ENCODE results near the gene BANF2. TPM values are rescaled to one million over a fixed set of nuclear protein-coding genes. Genes with fewer than 3 reads are reported as not detected.

The BANF2 gene
- total and polyA plus RNA-seq, 2 of the 8 experiments (the other 6 are each of a cell fraction or from before 2014, with no cell fraction given), result not detected

GRCh38 chr20:17716331-17716730 lies 16.6 kb downstream of the BANF2 start:
- Histone ChIP-seq H3K4me1 (replicated peaks in 1 of 4; ENCODE audit: control insufficient read depth in 3 of 4, insufficient read depth in 4 of 4, low read length in 3 of 4) (peaks cover 0 to 3% (median 0%) of the 10 kb centered on the region in 4 experiments; a peak in 1 of 7 replicates), H4K91ac (replicated peaks; ENCODE audit: insufficient read length, low read length) (no peak overlapping the region), H4K5ac (ENCODE audit: insufficient read length, low read depth, low read length) (no peak overlapping the region), H2BK5ac (ENCODE audit: low read depth, low read length) (no peak overlapping the region), H3K9ac (replicated peaks in 1 of 4; ENCODE audit: extremely low read depth in 1 of 4, low read depth in 3 of 4, low read length in 3 of 4) (no peak overlapping the region), H2BK120ac (replicated peaks; ENCODE audit: low read depth, low read length) (no peak overlapping the region), H2BK12ac (ENCODE audit: low read depth, low read length) (no peak overlapping the region), H3K4ac (replicated peaks; ENCODE audit: insufficient read length, low read depth, low read length) (no peak overlapping the region), H4K20me1 (replicated peaks in 1 of 2; ENCODE audit: control insufficient read depth in 1 of 2, insufficient read depth in 2 of 2, low read length in 2 of 2) (no peaks in the 10 kb centered on the region), H3K18ac (ENCODE audit: extremely low read depth, low read length) (no peak overlapping the region), H3K79me1 (ENCODE audit: low read depth, low read length) (no peaks in the 10 kb centered on the region), H2AK5ac (ENCODE audit: low read depth, low read length) (no peak overlapping the region), H2AFZ (ENCODE audit: low read length) (no peak overlapping the region), H3K27me3 (replicated peaks in 1 of 4; ENCODE audit: control insufficient read depth in 3 of 4, extremely low read depth in 1 of 4, insufficient read depth in 3 of 4, low read length in 3 of 4) (no peaks in the 10 kb centered on the region), H4K8ac (ENCODE audit: extremely low read depth, insufficient read depth, low read length) (no peak overlapping the region), H3K4me2 (ENCODE audit: insufficient read depth in 1 of 2, low read depth in 2 of 2, low read length in 2 of 2) (no peak overlapping the region), H2BK15ac (ENCODE audit: low read length) (no peak overlapping the region), H3K9me3 (ENCODE audit: insufficient read depth in 2 of 2, low read depth in 1 of 2, low read length in 1 of 2) (no peaks in the 10 kb centered on the region), H3K23me2 (ENCODE audit: low read depth, low read length) (no peaks in the 10 kb centered on the region), H3K4me3 (ENCODE audit: extremely low read depth in 1 of 4, insufficient read depth in 2 of 4, low read depth in 3 of 4, low read length in 4 of 4) (no peak overlapping the region), H3K36me3 (ENCODE audit: control insufficient read depth in 2 of 4, insufficient read depth in 4 of 4, low read length in 3 of 4) (no peaks in the 10 kb centered on the region), H3K79me2 (ENCODE audit: control insufficient read depth in 1 of 2, insufficient read depth in 2 of 2, low read length in 2 of 2) (no peaks in the 10 kb centered on the region), H3K23ac (ENCODE audit: insufficient read length) (no peak overlapping the region), H3K14ac (ENCODE audit: insufficient read length) (no peak overlapping the region), H3K27ac (ENCODE audit: low read depth, low read length) (no peak overlapping the region), H2BK20ac (ENCODE audit: low read length) (no peak overlapping the region), H3K56ac (replicated peaks; ENCODE audit: insufficient read length, low read depth, low read length) (no peak overlapping the region)
- ChIA-PET CTCF (ENCODE audit: partially characterized antibody) (interaction anchor here (0.9 to 1.3 kb wide), 4 partner anchors 11 to 187 kb away, joined by 3 read pairs; no protein-coding TSS in a partner anchor), POLR2A (ENCODE audit: partially characterized antibody) (no interaction called here)
- 81% methylated on average over 7 of the region's 7 CpGs; no CpG with 5 or more reads in 1 of the 2 experiments for WGBS, 2 experiments (ENCODE audit: extremely low coverage in 1 of 2, insufficient coverage in 1 of 2, insufficient read length in 1 of 2, insufficient replicate concordance in 2 of 2, low coverage in 1 of 2, low lambda C conversion rate in 2 of 2, missing lambda C conversion rate in 1 of 2)
- FAIRE-seq (no peak), DNase-seq (ENCODE audit: low read depth in 1 of 2, low spot score in 2 of 2) (no peak)
- TF ChIP-seq HDAC2 (IDR thresholded peaks at IDR 0.05; ENCODE audit: borderline replicate concordance in 1 of 2, low read depth in 2 of 2, low read length in 2 of 2) (no peak), BRCA1 (IDR thresholded peaks at IDR 0.05; ENCODE audit: low read depth, low read length) (no peak), MAFK (IDR thresholded peaks at IDR 0.05; ENCODE audit: low read depth, low read length) (no peak), SP2 (IDR thresholded peaks at IDR 0.05; ENCODE audit: low read length) (no peak), NRF1 (IDR thresholded peaks at IDR 0.05; ENCODE audit: low read depth, low read length) (no peak), POLR2A (IDR thresholded peaks at IDR 0.05; ENCODE audit: control extremely low read depth in 1 of 2, low read depth in 2 of 2, low read length in 2 of 2) (no peak), GTF2F1 (IDR thresholded peaks at IDR 0.05; ENCODE audit: borderline replicate concordance, low read depth, low read length) (no peak), EP300 (IDR thresholded peaks at IDR 0.05; ENCODE audit: borderline replicate concordance in 1 of 2, low read depth in 2 of 2, low read length in 2 of 2) (no peak), JUND (IDR thresholded peaks at IDR 0.05; ENCODE audit: low read length) (no peak), E2F6 (IDR thresholded peaks at IDR 0.05) (no peak)
- TF ChIP-seq, protein P1, sequence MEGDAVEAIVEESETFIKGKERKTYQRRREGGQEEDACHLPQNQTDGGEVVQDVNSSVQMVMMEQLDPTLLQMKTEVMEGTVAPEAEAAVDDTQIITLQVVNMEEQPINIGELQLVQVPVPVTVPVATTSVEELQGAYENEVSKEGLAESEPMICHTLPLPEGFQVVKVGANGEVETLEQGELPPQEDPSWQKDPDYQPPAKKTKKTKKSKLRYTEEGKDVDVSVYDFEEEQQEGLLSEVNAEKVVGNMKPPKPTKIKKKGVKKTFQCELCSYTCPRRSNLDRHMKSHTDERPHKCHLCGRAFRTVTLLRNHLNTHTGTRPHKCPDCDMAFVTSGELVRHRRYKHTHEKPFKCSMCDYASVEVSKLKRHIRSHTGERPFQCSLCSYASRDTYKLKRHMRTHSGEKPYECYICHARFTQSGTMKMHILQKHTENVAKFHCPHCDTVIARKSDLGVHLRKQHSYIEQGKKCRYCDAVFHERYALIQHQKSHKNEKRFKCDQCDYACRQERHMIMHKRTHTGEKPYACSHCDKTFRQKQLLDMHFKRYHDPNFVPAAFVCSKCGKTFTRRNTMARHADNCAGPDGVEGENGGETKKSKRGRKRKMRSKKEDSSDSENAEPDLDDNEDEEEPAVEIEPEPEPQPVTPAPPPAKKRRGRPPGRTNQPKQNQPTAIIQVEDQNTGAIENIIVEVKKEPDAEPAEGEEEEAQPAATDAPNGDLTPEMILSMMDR (IDR thresholded peaks at IDR 0.05; ENCODE audit: control extremely low read depth in 1 of 3, insufficient read depth in 1 of 3, low read depth in 1 of 3, low read length in 3 of 3), result no peak
